ENCODE measurements around the gene RAB38. TPM values are rescaled to one million over a fixed set of nuclear protein-coding genes. Genes with fewer than 3 reads are reported as not detected.

Gene RAB38
- polyA plus RNA-seq, 1 donor from 2014 or later: not detected

DNA sequence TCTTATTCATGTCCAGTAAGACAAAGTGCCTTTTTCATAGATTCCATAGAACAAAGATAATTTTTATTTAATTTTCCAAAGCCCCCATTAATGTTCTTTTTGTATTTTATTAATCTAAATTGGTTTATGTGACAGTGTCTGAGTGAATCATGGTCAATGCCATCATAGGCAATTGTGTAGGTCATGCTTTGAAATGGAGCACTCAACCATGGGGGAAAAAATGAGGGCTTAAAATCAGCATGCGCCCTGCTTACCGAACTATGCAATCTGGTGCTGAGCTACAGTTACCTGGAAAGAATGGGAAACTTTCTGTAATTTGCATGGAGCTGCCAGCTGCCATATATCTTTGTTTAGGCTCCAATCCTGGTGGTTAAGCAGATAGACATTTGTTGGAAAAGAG, 28.4 kb upstream of the RAB38 start:
- Histone ChIP-seq H4K20me1 (ENCODE audit: insufficient read depth) (no peaks in the 10 kb centered on the region), H3K79me2 (replicated peaks; ENCODE audit: insufficient read depth, low read length) (no peaks in the 10 kb centered on the region)

DNA sequence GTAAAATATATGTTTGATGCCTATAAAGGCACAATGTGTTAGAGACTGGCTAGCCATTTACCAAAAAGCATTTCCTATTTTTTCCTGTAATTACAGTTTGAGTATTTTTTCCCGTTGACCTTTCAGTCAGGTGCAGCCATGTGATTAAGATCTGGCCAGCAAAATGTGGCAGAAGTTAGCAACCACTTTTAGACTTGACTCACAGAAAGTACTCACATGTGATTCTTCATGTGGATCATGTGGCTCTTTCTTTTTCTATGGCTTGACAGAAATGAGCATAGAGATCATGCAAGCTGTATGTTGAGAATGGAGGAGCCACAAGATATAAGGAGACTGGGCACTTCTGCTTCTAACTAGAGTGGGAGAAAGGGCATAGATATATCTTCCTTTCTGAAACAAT, 27.3 kb upstream of the RAB38 start:
- Histone ChIP-seq H3K4me3 (ENCODE audit: low read length) (no peak overlapping the region), H3K4me2 (ENCODE audit: low read length) (no peak overlapping the region), H3K36me3 (ENCODE audit: insufficient read depth, low read length) (no peaks in the 10 kb centered on the region), H3K27ac (ENCODE audit: low read length) (no peak overlapping the region), H3F3A (ENCODE audit: insufficient read depth, low read length, poor library complexity, severe bottlenecking) (no peaks in the 10 kb centered on the region), H3K79me2 (replicated peaks; ENCODE audit: insufficient read depth, low read length) (no peaks in the 10 kb centered on the region), H2AFZ (ENCODE audit: low read depth, low read length) (no peak overlapping the region), H3K9ac (ENCODE audit: low read length) (no peak overlapping the region), H4K20me1 (ENCODE audit: insufficient read depth) (no peaks in the 10 kb centered on the region), H3K27me3 (ENCODE audit: insufficient read depth, low read depth, low read length) (no peaks in the 10 kb centered on the region), H3K9me2 (ENCODE audit: insufficient read depth, low read length) (no peaks in the 10 kb centered on the region), H3K9me3 (ENCODE audit: low read length) (no peaks in the 10 kb centered on the region)
- TF ChIP-seq RAD21 (conservative IDR thresholded peaks at IDR 0.05) (no peak), EP300 (conservative IDR thresholded peaks at IDR 0.05; ENCODE audit: poor library complexity, severe bottlenecking) (no peak), SMC3 (conservative IDR thresholded peaks at IDR 0.05; ENCODE audit: poor library complexity) (no peak), MXI1 (conservative IDR thresholded peaks at IDR 0.05; ENCODE audit: poor library complexity, severe bottlenecking) (no peak), POLR2AphosphoS5 (IDR thresholded peaks at IDR 0.05) (no peak), EZH2 (IDR thresholded peaks at IDR 0.05; ENCODE audit: borderline replicate concordance, insufficient read depth, low read length, poor library complexity, severe bottlenecking) (no peak), TAF1 (IDR thresholded peaks at IDR 0.05; ENCODE audit: low read depth) (no peak)
- TF ChIP-seq, protein P1, sequence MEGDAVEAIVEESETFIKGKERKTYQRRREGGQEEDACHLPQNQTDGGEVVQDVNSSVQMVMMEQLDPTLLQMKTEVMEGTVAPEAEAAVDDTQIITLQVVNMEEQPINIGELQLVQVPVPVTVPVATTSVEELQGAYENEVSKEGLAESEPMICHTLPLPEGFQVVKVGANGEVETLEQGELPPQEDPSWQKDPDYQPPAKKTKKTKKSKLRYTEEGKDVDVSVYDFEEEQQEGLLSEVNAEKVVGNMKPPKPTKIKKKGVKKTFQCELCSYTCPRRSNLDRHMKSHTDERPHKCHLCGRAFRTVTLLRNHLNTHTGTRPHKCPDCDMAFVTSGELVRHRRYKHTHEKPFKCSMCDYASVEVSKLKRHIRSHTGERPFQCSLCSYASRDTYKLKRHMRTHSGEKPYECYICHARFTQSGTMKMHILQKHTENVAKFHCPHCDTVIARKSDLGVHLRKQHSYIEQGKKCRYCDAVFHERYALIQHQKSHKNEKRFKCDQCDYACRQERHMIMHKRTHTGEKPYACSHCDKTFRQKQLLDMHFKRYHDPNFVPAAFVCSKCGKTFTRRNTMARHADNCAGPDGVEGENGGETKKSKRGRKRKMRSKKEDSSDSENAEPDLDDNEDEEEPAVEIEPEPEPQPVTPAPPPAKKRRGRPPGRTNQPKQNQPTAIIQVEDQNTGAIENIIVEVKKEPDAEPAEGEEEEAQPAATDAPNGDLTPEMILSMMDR (IDR thresholded peaks at IDR 0.05; ENCODE audit: poor library complexity, severe bottlenecking): no peak
- TF ChIP-seq, protein P2, sequence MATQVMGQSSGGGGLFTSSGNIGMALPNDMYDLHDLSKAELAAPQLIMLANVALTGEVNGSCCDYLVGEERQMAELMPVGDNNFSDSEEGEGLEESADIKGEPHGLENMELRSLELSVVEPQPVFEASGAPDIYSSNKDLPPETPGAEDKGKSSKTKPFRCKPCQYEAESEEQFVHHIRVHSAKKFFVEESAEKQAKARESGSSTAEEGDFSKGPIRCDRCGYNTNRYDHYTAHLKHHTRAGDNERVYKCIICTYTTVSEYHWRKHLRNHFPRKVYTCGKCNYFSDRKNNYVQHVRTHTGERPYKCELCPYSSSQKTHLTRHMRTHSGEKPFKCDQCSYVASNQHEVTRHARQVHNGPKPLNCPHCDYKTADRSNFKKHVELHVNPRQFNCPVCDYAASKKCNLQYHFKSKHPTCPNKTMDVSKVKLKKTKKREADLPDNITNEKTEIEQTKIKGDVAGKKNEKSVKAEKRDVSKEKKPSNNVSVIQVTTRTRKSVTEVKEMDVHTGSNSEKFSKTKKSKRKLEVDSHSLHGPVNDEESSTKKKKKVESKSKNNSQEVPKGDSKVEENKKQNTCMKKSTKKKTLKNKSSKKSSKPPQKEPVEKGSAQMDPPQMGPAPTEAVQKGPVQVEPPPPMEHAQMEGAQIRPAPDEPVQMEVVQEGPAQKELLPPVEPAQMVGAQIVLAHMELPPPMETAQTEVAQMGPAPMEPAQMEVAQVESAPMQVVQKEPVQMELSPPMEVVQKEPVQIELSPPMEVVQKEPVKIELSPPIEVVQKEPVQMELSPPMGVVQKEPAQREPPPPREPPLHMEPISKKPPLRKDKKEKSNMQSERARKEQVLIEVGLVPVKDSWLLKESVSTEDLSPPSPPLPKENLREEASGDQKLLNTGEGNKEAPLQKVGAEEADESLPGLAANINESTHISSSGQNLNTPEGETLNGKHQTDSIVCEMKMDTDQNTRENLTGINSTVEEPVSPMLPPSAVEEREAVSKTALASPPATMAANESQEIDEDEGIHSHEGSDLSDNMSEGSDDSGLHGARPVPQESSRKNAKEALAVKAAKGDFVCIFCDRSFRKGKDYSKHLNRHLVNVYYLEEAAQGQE (IDR thresholded peaks at IDR 0.05; ENCODE audit: borderline replicate concordance): no peak

More for the DNA sequence above, 28.4 kb upstream of the RAB38 start:
- H3K9me3 ChIP-seq (ENCODE audit: low read length): no peaks in the 10 kb centered on the region
- TF ChIP-seq, protein P2 (IDR thresholded peaks at IDR 0.05; ENCODE audit: borderline replicate concordance): no peak
- TF ChIP-seq MXI1 (conservative IDR thresholded peaks at IDR 0.05; ENCODE audit: poor library complexity, severe bottlenecking) (no peak), RAD21 (conservative IDR thresholded peaks at IDR 0.05) (no peak), TAF1 (IDR thresholded peaks at IDR 0.05; ENCODE audit: low read depth) (no peak), POLR2AphosphoS5 (IDR thresholded peaks at IDR 0.05) (no peak), EP300 (conservative IDR thresholded peaks at IDR 0.05; ENCODE audit: poor library complexity, severe bottlenecking) (no peak), EZH2 (IDR thresholded peaks at IDR 0.05; ENCODE audit: borderline replicate concordance, insufficient read depth, low read length, poor library complexity, severe bottlenecking) (no peak), SMC3 (conservative IDR thresholded peaks at IDR 0.05; ENCODE audit: poor library complexity) (no peak)
- TF ChIP-seq, protein P1 (IDR thresholded peaks at IDR 0.05; ENCODE audit: poor library complexity, severe bottlenecking): no peak
- H3K9me2 ChIP-seq (ENCODE audit: insufficient read depth, low read length): no peaks in the 10 kb centered on the region
- H2AFZ ChIP-seq (ENCODE audit: low read depth, low read length): no peak overlapping the region
- H3K9ac ChIP-seq (ENCODE audit: low read length): no peak overlapping the region
- H3K36me3 ChIP-seq (ENCODE audit: insufficient read depth, low read length): no peaks in the 10 kb centered on the region
- H3K4me3 ChIP-seq (ENCODE audit: low read length): no peak overlapping the region
- no peak overlapping the region for H3K4me2 ChIP-seq (ENCODE audit: low read length)
- no peaks in the 10 kb centered on the region for H3F3A ChIP-seq (ENCODE audit: insufficient read depth, low read length, poor library complexity, severe bottlenecking)
- H3K27ac ChIP-seq (ENCODE audit: low read length): no peak overlapping the region
- no peaks in the 10 kb centered on the region for H3K27me3 ChIP-seq (ENCODE audit: insufficient read depth, low read depth, low read length)

All from neural cell (in vitro differentiated cells).